Adipocyte (in vitro differentiated cells): ENCODE measurements around the gene ADD1.

Experiments
- DNase-seq: peaks from one replicate; pipeline ENCODE4 v3.0.0-alpha.2; 2015; ENCODE audit warnings: low read depth
- H3K27me3 ChIP-seq: replicated peaks from 2 replicates; pipeline ENCODE4 v1.7.0; 2013; ENCODE audit warnings: mild to moderate bottlenecking, low read length, moderate library complexity; ENCODE audit not compliant: control insufficient read depth, insufficient read depth
- H3K36me3 ChIP-seq: 2 replicates; pipeline ENCODE4 v1.7.0; 2013; ENCODE audit warnings: low read length, mild to moderate bottlenecking, moderate library complexity; ENCODE audit not compliant: control insufficient read depth, insufficient read depth, severe bottlenecking
- H3K4me1 ChIP-seq: 2 replicates; pipeline ENCODE4 v1.7.0; 2013; ENCODE audit warnings: mild to moderate bottlenecking, low read length, moderate library complexity; ENCODE audit not compliant: control insufficient read depth, insufficient read depth
- H3K4me3 ChIP-seq: 2 replicates; pipeline ENCODE4 v1.7.0; 2013; ENCODE audit warnings: mild to moderate bottlenecking, low read length, moderate library complexity
- H3K9ac ChIP-seq: 2 replicates; pipeline ENCODE4 v1.7.0; 2013; ENCODE audit warnings: mild to moderate bottlenecking, low read length, moderate library complexity
- H3K9me3 ChIP-seq: 2 replicates; pipeline ENCODE4 v1.7.0; 2013; ENCODE audit warnings: mild to moderate bottlenecking, low read length, moderate library complexity; ENCODE audit not compliant: control insufficient read depth

The ADD1 gene

DNA sequence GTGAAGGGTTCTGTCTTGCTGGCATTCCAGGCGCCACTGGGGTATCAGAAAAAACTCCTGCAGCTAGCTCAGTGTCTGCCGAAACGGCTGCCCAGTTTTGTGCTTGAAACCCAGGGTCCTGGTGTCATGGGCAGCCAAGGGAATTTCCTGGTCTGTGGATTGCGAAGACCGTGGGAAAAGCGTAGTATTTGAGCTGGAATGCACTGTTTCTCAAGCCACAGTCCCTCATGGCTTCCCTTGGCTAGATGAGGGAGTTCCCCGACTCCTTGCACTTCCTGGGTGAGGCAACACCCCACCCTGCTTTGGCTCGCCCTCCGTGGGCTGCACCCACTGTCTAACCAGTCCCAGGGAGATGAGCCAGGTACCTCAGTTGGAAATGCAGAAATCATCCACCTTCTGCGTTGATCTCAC, 79.5 kb downstream of the ADD1 start:
- Histone ChIP-seq H3K4me1 (peaks cover 2% of the 10 kb centered on the region), H3K9me3 (no peaks in the 10 kb centered on the region), H3K27me3 (no peaks in the 10 kb centered on the region), H3K4me3 (no peak overlapping the region), H3K9ac (no peak overlapping the region), H3K36me3 (peaks cover 47% of the 10 kb centered on the region)
- DNase-seq = no peak

DNA sequence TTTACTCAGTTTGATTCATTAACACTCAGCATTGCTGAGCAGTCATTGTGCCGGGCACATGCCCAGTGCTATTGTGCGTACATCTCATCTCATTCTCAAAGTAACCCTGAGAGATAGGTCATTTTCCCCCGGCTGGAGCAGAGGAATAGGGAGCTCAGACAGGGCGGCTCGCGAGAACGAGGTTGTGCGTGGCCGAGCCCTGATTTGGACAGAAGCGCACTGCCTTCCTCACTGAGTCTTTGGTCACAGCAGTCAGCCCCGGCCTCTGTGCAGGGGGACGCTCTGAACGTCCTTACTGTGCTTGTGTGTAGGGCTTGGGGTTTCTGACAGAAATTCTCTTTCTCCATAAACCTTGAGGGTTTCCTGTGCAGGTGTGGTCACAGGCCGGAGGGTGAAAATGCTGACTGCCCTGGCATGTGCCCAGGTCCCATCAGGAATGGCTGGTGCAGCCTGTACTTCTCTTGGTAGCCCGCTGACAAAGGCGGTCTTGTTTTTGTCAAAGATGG, 80.1 kb downstream of the ADD1 start:
- Histone ChIP-seq H3K36me3 (peaks cover 52% of the 10 kb centered on the region), H3K4me3 (no peak overlapping the region), H3K9ac (no peak overlapping the region), H3K27me3 (no peaks in the 10 kb centered on the region), H3K9me3 (no peaks in the 10 kb centered on the region), H3K4me1 (peaks cover 2% of the 10 kb centered on the region)
- DNase-seq = no peak

DNA sequence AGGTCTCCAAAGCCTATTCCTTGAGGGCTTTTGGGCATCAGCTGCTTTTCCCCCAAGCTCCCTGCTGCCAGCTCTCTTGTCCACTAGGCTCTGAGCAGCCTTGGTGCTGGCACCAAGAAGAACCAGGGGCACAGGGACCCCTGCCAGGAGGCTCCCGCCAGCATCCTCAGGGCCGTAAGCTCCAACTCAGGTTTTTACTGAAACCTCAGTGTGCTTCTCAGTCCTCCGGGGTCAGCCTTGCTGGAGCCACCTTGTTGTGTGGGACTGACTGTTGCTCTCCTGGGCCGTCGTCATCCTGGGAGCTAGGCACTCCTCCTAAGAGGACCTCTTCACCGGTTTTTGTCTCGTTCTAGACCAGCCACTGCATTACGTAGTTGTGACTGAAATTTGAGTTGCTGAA, 80.6 kb downstream of the ADD1 start:
- H3K9ac ChIP-seq = no peak overlapping the region
- peaks cover 58% of the 10 kb centered on the region for H3K36me3 ChIP-seq
- H3K4me3 ChIP-seq = no peak overlapping the region
- no peaks in the 10 kb centered on the region for H3K27me3 ChIP-seq
- no peaks in the 10 kb centered on the region for H3K9me3 ChIP-seq
- H3K4me1 ChIP-seq = peaks cover 2% of the 10 kb centered on the region
- DNase-seq = no peak

DNA sequence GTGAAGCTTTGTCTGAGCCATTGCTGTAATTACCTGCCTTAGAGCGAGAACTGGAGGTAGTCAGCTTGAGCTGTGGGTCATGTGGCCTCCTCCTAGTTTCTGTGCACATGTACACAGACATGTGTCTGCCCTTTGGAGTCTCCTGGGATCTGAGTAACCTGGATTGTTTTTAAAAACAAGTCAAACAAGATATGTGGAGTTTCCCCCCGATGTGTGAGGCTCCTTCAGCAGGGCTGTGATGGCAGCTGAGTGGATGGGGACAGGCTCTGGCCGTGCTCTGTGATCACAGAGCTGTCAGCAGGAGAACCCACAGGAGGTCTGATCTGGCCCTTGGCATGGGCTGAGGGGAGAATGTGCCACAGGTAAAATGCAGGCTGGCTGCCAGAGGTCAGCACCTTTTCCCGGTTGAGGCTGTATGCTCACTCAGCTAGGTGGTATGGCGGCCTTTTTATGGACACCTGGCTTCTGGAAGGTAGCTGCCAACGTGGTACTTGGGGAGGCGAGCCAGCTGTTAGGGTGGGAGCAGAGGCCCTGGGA, 81.2 kb downstream of the ADD1 start:
- H3K4me1 ChIP-seq = peaks cover 2% of the 10 kb centered on the region
- no peak overlapping the region for H3K4me3 ChIP-seq
- no peak for DNase-seq
- no peaks in the 10 kb centered on the region for H3K27me3 ChIP-seq
- peaks cover 63% of the 10 kb centered on the region for H3K36me3 ChIP-seq
- H3K9ac ChIP-seq = no peak overlapping the region
- no peaks in the 10 kb centered on the region for H3K9me3 ChIP-seq

DNA sequence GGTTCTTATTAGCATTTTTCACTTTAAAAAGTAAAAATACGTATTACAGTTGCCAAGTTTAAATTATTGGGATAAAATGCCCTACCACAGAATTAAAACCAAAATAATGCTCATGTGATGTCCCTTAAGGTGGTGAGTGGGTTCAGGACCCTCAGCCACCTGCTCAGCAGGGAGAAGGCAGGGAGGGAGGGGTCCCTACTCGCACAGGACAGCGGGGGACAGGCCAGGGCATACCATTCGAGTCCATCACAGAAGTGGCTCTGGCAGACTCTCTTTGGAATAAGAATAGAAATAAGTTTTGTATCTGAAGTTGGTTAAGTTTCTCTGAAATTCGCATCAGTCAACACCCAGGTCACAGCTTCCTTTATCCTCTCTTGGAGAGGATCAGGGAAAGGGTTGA, 81.9 kb downstream of the ADD1 start:
- no peaks in the 10 kb centered on the region for H3K27me3 ChIP-seq
- H3K9me3 ChIP-seq = no peaks in the 10 kb centered on the region
- peaks cover 70% of the 10 kb centered on the region for H3K36me3 ChIP-seq
- H3K4me3 ChIP-seq = no peak overlapping the region
- DNase-seq = no peak
- peaks cover 2% of the 10 kb centered on the region for H3K4me1 ChIP-seq
- no peak overlapping the region for H3K9ac ChIP-seq

DNA sequence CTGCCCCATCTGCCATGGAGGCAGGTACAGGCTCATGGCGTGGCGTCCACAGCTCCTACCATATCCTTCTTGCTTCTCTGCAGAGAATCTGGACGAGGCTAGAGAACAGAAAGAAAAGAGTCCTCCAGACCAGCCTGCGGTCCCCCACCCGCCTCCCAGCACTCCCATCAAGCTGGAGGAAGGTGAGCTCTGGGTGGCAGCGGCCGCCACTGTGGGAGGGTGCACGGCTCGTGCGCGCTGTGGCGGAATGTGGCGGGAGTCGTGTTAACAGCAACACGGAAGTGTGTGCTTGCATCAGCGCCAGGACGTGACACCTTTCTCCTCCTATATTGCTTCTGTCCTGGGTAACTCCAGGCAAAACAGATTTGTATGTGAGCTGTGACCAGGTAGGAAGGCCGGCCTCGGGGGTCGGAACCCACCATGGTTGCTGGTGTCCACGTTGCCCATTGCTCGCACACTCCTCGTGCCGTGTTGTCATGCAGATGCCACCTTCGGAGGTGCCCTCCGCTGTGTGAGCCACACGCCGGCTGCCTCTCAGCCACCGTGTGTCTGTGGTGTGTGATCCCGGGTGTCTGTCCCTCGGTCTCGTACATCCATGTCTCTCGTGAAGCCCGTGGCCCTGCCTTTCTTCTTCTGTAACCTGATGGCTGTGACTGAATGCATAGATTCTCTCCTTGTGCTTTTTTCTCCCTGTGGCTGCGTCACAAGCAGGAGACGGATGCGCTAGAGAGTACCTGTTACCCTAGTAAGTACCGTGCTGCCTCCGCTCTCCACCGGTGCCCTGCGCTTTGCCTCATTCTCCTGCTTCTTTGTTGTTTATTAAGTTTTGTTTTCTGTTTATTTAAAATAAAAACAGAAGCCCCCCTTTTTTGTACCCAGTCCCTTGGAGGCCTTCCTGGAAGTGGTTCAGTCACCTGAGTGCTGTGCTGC, 82.6 kb downstream of the ADD1 start:
- no peaks in the 10 kb centered on the region for H3K9me3 ChIP-seq
- H3K4me3 ChIP-seq = no peak overlapping the region
- no peak overlapping the region for H3K9ac ChIP-seq
- H3K4me1 ChIP-seq = peaks cover 2% of the 10 kb centered on the region
- H3K27me3 ChIP-seq = no peaks in the 10 kb centered on the region
- peaks cover 71% of the 10 kb centered on the region for H3K36me3 ChIP-seq
- no peak for DNase-seq

DNA sequence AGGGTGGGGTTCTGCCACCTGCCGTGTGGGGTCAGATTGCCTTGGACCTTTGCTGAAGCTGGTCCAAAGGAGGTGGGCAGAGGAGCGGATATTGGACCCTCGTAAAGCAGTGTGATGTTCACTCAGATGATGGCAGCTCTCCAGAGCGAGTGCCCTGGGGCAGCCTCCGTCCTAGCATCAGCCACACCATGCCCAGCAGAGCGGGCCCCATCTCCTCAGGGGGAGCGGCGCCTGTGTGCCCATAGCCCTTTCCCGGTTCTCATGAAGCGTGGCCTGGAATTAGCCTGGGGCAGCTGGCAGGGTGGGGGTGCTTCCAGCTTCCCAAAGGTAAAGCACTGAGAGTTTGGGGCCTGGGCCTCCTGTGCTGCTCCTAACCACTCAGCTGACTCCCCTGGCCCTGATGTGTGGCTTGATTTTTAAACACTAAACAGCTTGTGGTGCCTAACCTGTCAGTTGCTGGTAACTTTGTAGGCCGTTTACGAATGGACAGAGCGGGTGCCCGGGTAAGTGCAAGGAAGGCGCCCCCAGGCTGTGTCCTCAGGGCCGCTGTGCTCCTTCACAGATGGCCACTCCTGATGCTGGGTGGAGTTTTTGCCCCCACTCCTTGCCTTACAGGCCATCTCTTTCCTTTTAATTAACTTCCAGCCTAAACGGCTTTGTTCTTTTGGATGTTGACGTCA, 83.5 kb downstream of the ADD1 start:
- no peak for DNase-seq
- Histone ChIP-seq H3K9ac (no peak overlapping the region), H3K4me3 (no peak overlapping the region), H3K9me3 (no peaks in the 10 kb centered on the region), H3K36me3 (peaks cover 76% of the 10 kb centered on the region), H3K4me1 (peaks cover 2% of the 10 kb centered on the region), H3K27me3 (no peaks in the 10 kb centered on the region)

DNA sequence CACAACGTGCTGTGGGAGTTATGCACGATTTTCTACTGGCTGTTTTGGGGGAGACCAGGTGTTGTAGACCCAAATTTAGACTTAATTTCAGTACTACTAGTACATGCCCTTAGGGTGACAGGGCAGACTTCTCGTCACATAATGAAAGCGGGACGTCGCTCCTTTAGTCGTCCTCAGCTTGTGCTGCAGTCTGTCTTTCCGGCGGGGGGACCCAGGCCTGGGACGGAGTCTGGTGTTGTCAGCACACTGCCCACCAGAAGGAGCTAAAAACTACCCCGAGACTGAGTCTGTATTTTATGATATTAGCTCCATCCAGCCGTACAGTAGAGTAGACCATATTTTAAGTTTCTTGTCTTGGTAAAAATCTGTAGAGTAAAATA, 84.0 kb downstream of the ADD1 start:
- Histone ChIP-seq H3K4me3 (no peak overlapping the region), H3K4me1 (peaks cover 2% of the 10 kb centered on the region), H3K27me3 (no peaks in the 10 kb centered on the region), H3K9ac (no peak overlapping the region), H3K9me3 (no peaks in the 10 kb centered on the region), H3K36me3 (peaks cover 76% of the 10 kb centered on the region)
- no peak for DNase-seq

DNA sequence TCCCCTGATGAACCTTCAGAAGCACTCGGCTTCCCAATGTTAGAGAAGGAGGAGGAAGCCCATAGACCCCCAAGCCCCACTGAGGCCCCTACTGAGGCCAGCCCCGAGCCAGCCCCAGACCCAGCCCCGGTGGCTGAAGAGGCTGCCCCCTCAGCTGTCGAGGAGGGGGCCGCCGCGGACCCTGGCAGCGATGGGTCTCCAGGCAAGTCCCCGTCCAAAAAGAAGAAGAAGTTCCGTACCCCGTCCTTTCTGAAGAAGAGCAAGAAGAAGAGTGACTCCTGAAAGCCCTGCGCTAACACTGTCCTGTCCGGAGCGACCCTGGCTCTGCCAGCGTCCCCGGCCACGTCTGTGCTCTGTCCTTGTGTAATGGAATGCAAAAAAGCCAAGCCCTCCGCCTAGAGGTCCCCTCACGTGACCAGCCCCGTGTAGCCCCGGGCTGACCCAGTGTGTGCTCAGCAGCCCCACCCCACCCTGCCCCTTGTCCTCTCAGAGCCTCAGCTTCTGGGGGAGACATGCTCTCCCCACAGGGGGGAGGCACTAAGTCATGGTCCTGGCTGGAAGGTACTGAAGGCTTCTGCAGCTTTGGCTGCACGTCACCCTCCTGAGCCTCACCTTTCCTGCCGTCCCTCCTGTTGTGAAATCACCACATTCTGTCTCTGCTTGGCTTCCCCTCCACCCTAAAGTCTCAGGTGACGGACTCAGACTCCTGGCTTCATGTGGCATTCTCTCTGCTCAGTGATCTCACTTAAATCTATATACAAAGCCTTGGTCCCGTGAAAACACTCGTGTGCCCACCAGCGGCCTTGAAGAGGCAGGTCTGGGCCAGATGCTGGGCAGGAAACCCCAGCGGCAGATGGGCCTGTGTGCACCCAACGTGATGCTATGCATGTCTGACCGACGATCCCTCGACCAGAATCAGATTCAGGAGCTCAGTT, 84.9 kb downstream of the ADD1 start:
- H3K4me1 ChIP-seq = no peaks in the 10 kb centered on the region
- no peak overlapping the region for H3K9ac ChIP-seq
- no peaks in the 10 kb centered on the region for H3K27me3 ChIP-seq
- H3K36me3 ChIP-seq = peaks cover 70% of the 10 kb centered on the region
- DNase-seq = no peak
- no peaks in the 10 kb centered on the region for H3K9me3 ChIP-seq
- H3K4me3 ChIP-seq = no peak overlapping the region

DNA sequence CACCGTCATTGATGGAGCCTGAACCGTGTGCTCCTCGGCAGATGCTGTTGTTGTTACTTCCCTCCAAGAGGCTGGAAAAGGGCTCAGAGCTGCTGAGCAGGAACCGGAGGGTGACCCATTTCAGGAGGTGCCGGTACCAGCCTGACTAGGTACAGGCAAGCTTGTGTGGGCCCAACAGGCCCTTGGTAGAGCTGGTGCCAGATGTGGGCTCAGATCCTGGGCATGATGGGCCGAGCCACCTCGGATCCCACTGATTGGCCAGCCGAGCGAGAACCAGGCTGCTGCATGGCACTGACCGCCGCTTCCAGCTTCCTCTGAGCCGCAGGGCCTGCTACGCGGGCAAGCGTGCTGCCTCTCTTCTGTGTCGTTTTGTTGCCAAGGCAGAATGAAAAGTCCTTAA, 85.8 kb downstream of the ADD1 start:
- DNase-seq = no peak
- Histone ChIP-seq H3K36me3 (peaks cover 60% of the 10 kb centered on the region), H3K4me3 (no peak overlapping the region), H3K27me3 (no peaks in the 10 kb centered on the region), H3K9me3 (no peaks in the 10 kb centered on the region), H3K4me1 (no peaks in the 10 kb centered on the region), H3K9ac (no peak overlapping the region)
